SK-N-SH treated with all-trans-retinoic acid at 6 μM for 48 hours (cell line): ENCODE data around the gene TMC8.

Experiments
- ATAC-seq: fragments of 200-7000 bp; cut with Tn5 transposase; 3 replicates; pipeline ENCODE4 v1.9.1; 2020; ENCODE audit warnings: mild to moderate bottlenecking, moderate library complexity
- BACH2 ChIP-seq: fragments of 250-450 bp; sonication (Bioruptor Pico); IDR thresholded peaks from 2 replicates; pipeline ENCODE4 v1.9.0; 2021; ENCODE audit warnings: mild to moderate bottlenecking, borderline replicate concordance
- CSDC2 ChIP-seq: fragments of 250-450 bp; sonication (Bioruptor Pico); IDR thresholded peaks from 2 replicates; pipeline ENCODE4 v1.5.0; 2020; ENCODE audit warnings: mild to moderate bottlenecking, moderate library complexity
- ESRRG ChIP-seq: fragments of 250-450 bp; sonication (Bioruptor Pico); IDR thresholded peaks from 2 replicates; pipeline ENCODE4 v1.6.1; 2021; ENCODE audit warnings: mild to moderate bottlenecking
- GLIS3 ChIP-seq: fragments of 250-450 bp; sonication (Bioruptor Pico); IDR thresholded peaks from 2 replicates; pipeline ENCODE4 v1.5.0; 2020; ENCODE audit warnings: mild to moderate bottlenecking, moderate library complexity
- ISL1 ChIP-seq: fragments of 250-450 bp; sonication (Bioruptor Pico); IDR thresholded peaks from 2 replicates; pipeline ENCODE4 v2.1.2; 2022; ENCODE audit warnings: mild to moderate bottlenecking, moderate library complexity
- OSR1 ChIP-seq: fragments of 250-450 bp; sonication (Bioruptor Pico); IDR thresholded peaks from 2 replicates; pipeline ENCODE4 v1.8.0; 2022; ENCODE audit warnings: moderate library complexity, mild to moderate bottlenecking, inconsistent platforms
- PATZ1 ChIP-seq: fragments of 250-450 bp; sonication (Bioruptor Pico); IDR thresholded peaks from 2 replicates; pipeline ENCODE4 v1.8.0; 2020; ENCODE audit warnings: mild to moderate bottlenecking, moderate library complexity, borderline replicate concordance
- POU6F1 ChIP-seq: fragments of 250-450 bp; sonication (Bioruptor Pico); IDR thresholded peaks from 2 replicates; pipeline ENCODE4 v1.8.0; 2021; ENCODE audit warnings: low read depth, mild to moderate bottlenecking, moderate library complexity, borderline replicate concordance
- PPARA ChIP-seq: fragments of 250-450 bp; sonication (Bioruptor Pico); IDR thresholded peaks from 2 replicates; pipeline ENCODE4 v1.5.0; 2020; ENCODE audit warnings: mild to moderate bottlenecking, borderline replicate concordance
- RARB ChIP-seq: fragments of 250-450 bp; sonication (Bioruptor Pico); IDR thresholded peaks from 2 replicates; pipeline ENCODE4 v1.8.0; 2021; ENCODE audit warnings: mild to moderate bottlenecking, moderate library complexity
- SNAI2 ChIP-seq: fragments of 250-450 bp; sonication (Bioruptor Pico); IDR thresholded peaks from 2 replicates; pipeline ENCODE4 v1.5.0; 2020; ENCODE audit warnings: mild to moderate bottlenecking, moderate library complexity
- TCF4 ChIP-seq: fragments of 250-450 bp; sonication (Bioruptor Pico); IDR thresholded peaks from 2 replicates; pipeline ENCODE4 v1.8.0; 2021; ENCODE audit warnings: mild to moderate bottlenecking, moderate library complexity, borderline replicate concordance
- TOX ChIP-seq: fragments of 250-450 bp; sonication (Bioruptor Pico); IDR thresholded peaks from 2 replicates; pipeline ENCODE4 v1.8.0; 2021; ENCODE audit warnings: mild to moderate bottlenecking, moderate library complexity, borderline replicate concordance
- ZC3H10 ChIP-seq: fragments of 250-450 bp; sonication (Bioruptor Pico); IDR thresholded peaks from 2 replicates; pipeline ENCODE4 v1.5.1; 2021; ENCODE audit warnings: mild to moderate bottlenecking, moderate library complexity
- ZFP3 ChIP-seq: fragments of 250-450 bp; sonication (Bioruptor Pico); IDR thresholded peaks from 2 replicates; pipeline ENCODE4 v1.5.0; 2020; ENCODE audit warnings: mild to moderate bottlenecking, moderate library complexity
- ZFP30 ChIP-seq: fragments of 450-650 bp; formaldehyde crosslinking; IDR thresholded peaks from 2 replicates; pipeline ENCODE4 v1.5.0; 2022; ENCODE audit warnings: mild to moderate bottlenecking, moderate library complexity
- ZNF565 ChIP-seq: fragments of 450-650 bp; formaldehyde crosslinking; conservative IDR thresholded peaks from 2 replicates; pipeline ENCODE4 v1.5.0; 2020; ENCODE audit warnings: low read depth, mild to moderate bottlenecking, moderate library complexity
- ZNF8 ChIP-seq: fragments of 450-650 bp; formaldehyde crosslinking; IDR thresholded peaks from 2 replicates; pipeline ENCODE4 v1.5.0; 2020; ENCODE audit warnings: mild to moderate bottlenecking, moderate library complexity
- TF ChIP-seq, protein P1 (sequence below): fragments of 250-450 bp; sonication (Bioruptor Pico); IDR thresholded peaks from 2 replicates; pipeline ENCODE4 v1.5.0; 2020; ENCODE audit warnings: mild to moderate bottlenecking, moderate library complexity
- TF ChIP-seq, protein P2 (sequence below): fragments of 250-450 bp; sonication (Bioruptor Pico); IDR thresholded peaks from 2 replicates; pipeline ENCODE4 v1.5.1; 2021; ENCODE audit warnings: mild to moderate bottlenecking, moderate library complexity
- TF ChIP-seq, protein P3 (sequence below): fragments of 250-450 bp; sonication (Bioruptor Pico); IDR thresholded peaks from 2 replicates; pipeline ENCODE4 v1.5.1; 2020; ENCODE audit warnings: low read depth, mild to moderate bottlenecking, moderate library complexity

Gene TMC8

GRCh38 chr17:78173097-78173715, 42.6 kb downstream of the TMC8 start:
- ATAC-seq, result no peak
- TF ChIP-seq ISL1 (CRISPR knock-in tag) (no peak), BACH2 (no peak), ZFP30 (no peak)
- TF ChIP-seq, protein P1, sequence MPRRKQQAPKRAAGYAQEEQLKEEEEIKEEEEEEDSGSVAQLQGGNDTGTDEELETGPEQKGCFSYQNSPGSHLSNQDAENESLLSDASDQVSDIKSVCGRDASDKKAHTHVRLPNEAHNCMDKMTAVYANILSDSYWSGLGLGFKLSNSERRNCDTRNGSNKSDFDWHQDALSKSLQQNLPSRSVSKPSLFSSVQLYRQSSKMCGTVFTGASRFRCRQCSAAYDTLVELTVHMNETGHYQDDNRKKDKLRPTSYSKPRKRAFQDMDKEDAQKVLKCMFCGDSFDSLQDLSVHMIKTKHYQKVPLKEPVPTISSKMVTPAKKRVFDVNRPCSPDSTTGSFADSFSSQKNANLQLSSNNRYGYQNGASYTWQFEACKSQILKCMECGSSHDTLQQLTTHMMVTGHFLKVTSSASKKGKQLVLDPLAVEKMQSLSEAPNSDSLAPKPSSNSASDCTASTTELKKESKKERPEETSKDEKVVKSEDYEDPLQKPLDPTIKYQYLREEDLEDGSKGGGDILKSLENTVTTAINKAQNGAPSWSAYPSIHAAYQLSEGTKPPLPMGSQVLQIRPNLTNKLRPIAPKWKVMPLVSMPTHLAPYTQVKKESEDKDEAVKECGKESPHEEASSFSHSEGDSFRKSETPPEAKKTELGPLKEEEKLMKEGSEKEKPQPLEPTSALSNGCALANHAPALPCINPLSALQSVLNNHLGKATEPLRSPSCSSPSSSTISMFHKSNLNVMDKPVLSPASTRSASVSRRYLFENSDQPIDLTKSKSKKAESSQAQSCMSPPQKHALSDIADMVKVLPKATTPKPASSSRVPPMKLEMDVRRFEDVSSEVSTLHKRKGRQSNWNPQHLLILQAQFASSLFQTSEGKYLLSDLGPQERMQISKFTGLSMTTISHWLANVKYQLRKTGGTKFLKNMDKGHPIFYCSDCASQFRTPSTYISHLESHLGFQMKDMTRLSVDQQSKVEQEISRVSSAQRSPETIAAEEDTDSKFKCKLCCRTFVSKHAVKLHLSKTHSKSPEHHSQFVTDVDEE (CRISPR knock-in tag), result no peak
- TF ChIP-seq, all 23 proteins: peak for 0

DNA sequence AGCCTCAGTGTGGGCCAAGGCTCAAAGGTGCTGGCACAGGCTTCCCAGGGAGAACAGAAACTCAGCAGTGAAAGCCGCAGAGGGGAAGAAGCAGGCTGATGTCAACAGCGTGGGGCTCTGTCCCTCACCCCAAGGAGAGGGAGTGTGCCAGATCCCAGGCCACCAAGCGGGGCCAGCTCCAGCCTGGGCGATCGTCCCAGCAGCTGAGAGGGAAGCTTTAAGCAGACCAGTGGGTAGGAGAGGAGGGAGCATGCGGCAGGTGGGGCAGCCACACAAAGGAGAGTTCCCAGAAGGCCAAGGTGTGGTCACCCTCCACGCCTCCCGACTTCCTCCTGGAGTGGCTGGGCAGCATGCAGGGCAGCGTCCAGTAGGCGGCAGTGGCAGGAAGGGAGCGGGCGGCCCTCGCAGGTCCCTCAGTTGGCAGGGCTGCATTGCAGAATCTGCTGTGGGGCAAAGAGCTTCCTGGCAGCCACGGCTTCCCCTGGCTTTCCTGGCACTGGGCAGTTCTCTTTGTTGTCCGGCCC, 43.8 kb downstream of the TMC8 start:
- ATAC-seq, result no peak
- TF ChIP-seq ZNF8 (CRISPR knock-in tag), result no peak
- TF ChIP-seq ISL1 (CRISPR knock-in tag), result no peak
- TF ChIP-seq BACH2, result no peak
- no peak for TF ChIP-seq PPARA (CRISPR knock-in tag)
- no peak for TF ChIP-seq CSDC2 (CRISPR knock-in tag)
- no peak for TF ChIP-seq POU6F1
- no peak for TF ChIP-seq TOX (CRISPR knock-in tag)
- no peak for TF ChIP-seq ZFP3 (CRISPR knock-in tag)
- no peak for TF ChIP-seq ZC3H10 (CRISPR knock-in tag)
- TF ChIP-seq PATZ1 (CRISPR knock-in tag), result no peak
- no peak for TF ChIP-seq OSR1

DNA sequence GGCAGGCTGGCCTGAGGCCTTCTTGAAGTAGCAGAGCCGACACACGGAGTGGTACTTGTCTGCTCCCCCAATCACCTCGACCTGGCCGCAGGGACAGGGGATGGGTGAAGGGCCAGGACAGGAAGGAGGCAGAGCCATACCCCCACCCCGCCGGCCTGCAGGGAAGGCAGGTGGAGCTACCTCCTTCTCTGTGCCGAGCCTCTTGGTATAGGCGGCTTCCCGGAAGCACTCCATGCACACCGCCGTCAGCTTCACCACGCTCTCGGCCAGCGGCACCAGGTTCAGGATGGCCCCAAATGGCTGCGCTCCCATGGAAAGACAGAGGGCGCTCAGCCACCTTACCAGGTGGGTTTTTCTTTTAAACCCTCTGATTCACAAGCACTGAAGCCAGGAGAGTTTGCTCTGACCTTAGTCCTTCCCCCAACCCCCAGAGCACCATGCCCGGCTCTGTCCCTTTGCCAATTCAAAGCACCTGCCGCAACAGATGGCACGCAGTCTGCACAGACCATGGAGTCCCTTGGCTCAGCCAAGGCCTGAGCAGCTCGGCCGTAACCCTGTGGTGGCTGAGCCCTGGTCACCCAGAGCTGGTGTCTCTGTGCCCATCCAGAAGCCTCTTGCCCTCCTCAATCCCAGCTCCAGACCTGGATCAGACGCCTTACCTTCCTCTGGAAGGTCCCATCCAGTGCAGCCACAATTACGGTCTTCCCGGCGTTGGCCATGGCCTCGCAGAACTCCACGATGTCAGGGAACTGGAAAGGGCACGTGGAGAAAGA, 44.5 kb downstream of the TMC8 start:
- no peak for ATAC-seq
- TF ChIP-seq TOX (CRISPR knock-in tag), result no peak
- TF ChIP-seq, protein P2, sequence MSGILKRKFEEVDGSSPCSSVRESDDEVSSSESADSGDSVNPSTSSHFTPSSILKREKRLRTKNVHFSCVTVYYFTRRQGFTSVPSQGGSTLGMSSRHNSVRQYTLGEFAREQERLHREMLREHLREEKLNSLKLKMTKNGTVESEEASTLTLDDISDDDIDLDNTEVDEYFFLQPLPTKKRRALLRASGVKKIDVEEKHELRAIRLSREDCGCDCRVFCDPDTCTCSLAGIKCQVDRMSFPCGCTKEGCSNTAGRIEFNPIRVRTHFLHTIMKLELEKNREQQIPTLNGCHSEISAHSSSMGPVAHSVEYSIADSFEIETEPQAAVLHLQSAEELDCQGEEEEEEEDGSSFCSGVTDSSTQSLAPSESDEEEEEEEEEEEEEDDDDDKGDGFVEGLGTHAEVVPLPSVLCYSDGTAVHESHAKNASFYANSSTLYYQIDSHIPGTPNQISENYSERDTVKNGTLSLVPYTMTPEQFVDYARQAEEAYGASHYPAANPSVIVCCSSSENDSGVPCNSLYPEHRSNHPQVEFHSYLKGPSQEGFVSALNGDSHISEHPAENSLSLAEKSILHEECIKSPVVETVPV (CRISPR knock-in tag), result no peak
- no peak for TF ChIP-seq PPARA (CRISPR knock-in tag)
- no peak for TF ChIP-seq GLIS3 (CRISPR knock-in tag)
- TF ChIP-seq PATZ1 (CRISPR knock-in tag), result no peak
- TF ChIP-seq BACH2, result no peak
- no peak for TF ChIP-seq SNAI2 (CRISPR knock-in tag)
- TF ChIP-seq ESRRG (CRISPR knock-in tag), result no peak
- TF ChIP-seq ISL1 (CRISPR knock-in tag), result no peak
- TF ChIP-seq ZC3H10 (CRISPR knock-in tag), result no peak
- no peak for TF ChIP-seq ZFP30
- no peak for TF ChIP-seq RARB (CRISPR knock-in tag)
- TF ChIP-seq TCF4 (CRISPR knock-in tag), result no peak
- no peak for TF ChIP-seq ZNF8 (CRISPR knock-in tag)
- TF ChIP-seq OSR1, result no peak
- TF ChIP-seq, protein P1 (CRISPR knock-in tag), result no peak
- TF ChIP-seq, protein P3, sequence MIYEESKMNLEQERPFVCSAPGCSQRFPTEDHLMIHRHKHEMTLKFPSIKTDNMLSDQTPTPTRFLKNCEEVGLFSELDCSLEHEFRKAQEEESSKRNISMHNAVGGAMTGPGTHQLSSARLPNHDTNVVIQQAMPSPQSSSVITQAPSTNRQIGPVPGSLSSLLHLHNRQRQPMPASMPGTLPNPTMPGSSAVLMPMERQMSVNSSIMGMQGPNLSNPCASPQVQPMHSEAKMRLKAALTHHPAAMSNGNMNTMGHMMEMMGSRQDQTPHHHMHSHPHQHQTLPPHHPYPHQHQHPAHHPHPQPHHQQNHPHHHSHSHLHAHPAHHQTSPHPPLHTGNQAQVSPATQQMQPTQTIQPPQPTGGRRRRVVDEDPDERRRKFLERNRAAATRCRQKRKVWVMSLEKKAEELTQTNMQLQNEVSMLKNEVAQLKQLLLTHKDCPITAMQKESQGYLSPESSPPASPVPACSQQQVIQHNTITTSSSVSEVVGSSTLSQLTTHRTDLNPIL, result no peak
- no peak for TF ChIP-seq ZNF565 (CRISPR knock-in tag)
